ENCODE results near the gene TCOF1.

GRCh38 chr5:150347451-150347850 is 10.0 kb upstream of the TCOF1 start:
- TF ChIP-seq, protein P1, sequence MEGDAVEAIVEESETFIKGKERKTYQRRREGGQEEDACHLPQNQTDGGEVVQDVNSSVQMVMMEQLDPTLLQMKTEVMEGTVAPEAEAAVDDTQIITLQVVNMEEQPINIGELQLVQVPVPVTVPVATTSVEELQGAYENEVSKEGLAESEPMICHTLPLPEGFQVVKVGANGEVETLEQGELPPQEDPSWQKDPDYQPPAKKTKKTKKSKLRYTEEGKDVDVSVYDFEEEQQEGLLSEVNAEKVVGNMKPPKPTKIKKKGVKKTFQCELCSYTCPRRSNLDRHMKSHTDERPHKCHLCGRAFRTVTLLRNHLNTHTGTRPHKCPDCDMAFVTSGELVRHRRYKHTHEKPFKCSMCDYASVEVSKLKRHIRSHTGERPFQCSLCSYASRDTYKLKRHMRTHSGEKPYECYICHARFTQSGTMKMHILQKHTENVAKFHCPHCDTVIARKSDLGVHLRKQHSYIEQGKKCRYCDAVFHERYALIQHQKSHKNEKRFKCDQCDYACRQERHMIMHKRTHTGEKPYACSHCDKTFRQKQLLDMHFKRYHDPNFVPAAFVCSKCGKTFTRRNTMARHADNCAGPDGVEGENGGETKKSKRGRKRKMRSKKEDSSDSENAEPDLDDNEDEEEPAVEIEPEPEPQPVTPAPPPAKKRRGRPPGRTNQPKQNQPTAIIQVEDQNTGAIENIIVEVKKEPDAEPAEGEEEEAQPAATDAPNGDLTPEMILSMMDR (conservative IDR thresholded peaks at IDR 0.05; ENCODE audit: low read depth in 2 of 2), result no peak
- TF ChIP-seq POLR2AphosphoS5 (IDR thresholded peaks at IDR 0.05; ENCODE audit: low read depth) (no peak), EZH2phosphoT487 (IDR thresholded peaks at IDR 0.05; ENCODE audit: unreplicated experiment) (no peak), CREB1 (CRISPR knock-in tag; IDR thresholded peaks at IDR 0.05; ENCODE audit: low read depth) (no peak)
- TF ChIP-seq, protein P2, sequence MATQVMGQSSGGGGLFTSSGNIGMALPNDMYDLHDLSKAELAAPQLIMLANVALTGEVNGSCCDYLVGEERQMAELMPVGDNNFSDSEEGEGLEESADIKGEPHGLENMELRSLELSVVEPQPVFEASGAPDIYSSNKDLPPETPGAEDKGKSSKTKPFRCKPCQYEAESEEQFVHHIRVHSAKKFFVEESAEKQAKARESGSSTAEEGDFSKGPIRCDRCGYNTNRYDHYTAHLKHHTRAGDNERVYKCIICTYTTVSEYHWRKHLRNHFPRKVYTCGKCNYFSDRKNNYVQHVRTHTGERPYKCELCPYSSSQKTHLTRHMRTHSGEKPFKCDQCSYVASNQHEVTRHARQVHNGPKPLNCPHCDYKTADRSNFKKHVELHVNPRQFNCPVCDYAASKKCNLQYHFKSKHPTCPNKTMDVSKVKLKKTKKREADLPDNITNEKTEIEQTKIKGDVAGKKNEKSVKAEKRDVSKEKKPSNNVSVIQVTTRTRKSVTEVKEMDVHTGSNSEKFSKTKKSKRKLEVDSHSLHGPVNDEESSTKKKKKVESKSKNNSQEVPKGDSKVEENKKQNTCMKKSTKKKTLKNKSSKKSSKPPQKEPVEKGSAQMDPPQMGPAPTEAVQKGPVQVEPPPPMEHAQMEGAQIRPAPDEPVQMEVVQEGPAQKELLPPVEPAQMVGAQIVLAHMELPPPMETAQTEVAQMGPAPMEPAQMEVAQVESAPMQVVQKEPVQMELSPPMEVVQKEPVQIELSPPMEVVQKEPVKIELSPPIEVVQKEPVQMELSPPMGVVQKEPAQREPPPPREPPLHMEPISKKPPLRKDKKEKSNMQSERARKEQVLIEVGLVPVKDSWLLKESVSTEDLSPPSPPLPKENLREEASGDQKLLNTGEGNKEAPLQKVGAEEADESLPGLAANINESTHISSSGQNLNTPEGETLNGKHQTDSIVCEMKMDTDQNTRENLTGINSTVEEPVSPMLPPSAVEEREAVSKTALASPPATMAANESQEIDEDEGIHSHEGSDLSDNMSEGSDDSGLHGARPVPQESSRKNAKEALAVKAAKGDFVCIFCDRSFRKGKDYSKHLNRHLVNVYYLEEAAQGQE (IDR thresholded peaks at IDR 0.05; ENCODE audit: unreplicated experiment), result no peak

All from GM23338 (cell line).